Sigmoid colon (tissue), 7 donors: ENCODE measurements around the gene CEP68. TPM values are rescaled to one million over a fixed set of nuclear protein-coding genes. Genes with fewer than 3 reads are reported as not detected.

Experiments
- DNase-seq: peaks from one replicate; pipeline ENCODE4 v3.0.0-alpha.2; 2019
- H3K27ac ChIP-seq, 4 donors: fragments of 200-600 bp; sonication (generic); one replicate each; pipeline ENCODE4 v1.5.1; 2016 to 2019; ENCODE audit warnings: mild to moderate bottlenecking in 1 of 4
- H3K27me3 ChIP-seq, 3 donors: fragments of 200-600 bp; sonication (generic); one replicate each; pipeline ENCODE4 v1.5.1; 2019; ENCODE audit warnings: mild to moderate bottlenecking in 1 of 3
- H3K36me3 ChIP-seq, 4 donors: fragments of 200-600 bp; sonication (generic); one replicate each; pipeline ENCODE4 v1.5.1; 2016 to 2019
- H3K4me1 ChIP-seq, 4 donors: fragments of 200-600 bp; sonication (generic); one replicate each; pipeline ENCODE4 v1.5.1; 2017 to 2019
- H3K4me3 ChIP-seq, 4 donors: fragments of 200-600 bp; sonication (generic); one replicate each; pipeline ENCODE4 v1.5.1; 2017 to 2019; ENCODE audit warnings: mild to moderate bottlenecking in 2 of 4, moderate library complexity in 1 of 4
- H3K9me3 ChIP-seq, 4 donors: fragments of 200-600 bp in 3 of 4; sonication (generic) in 3 of 4; one replicate each; pipeline versions ENCODE4 v1.5.1 to v1.6.1; 2013 to 2019
- CTCF ChIP-seq, 4 experiments: fragments of 450-650 bp in 3 of 4; fragments of 200-600 bp in 1 of 4; IDR thresholded peaks; one replicate each; pipeline ENCODE4 v1.5.1; 2016 to 2019; ENCODE audit warnings: antibody characterized with exemption in 4 of 4, mild to moderate bottlenecking in 3 of 4, moderate library complexity in 2 of 4
- EP300 ChIP-seq, 4 donors: sonication (generic); formaldehyde crosslinking; IDR thresholded peaks; one replicate each; pipeline ENCODE4 v1.6.1; 2017; ENCODE audit warnings: antibody characterized with exemption in 4 of 4
- POLR2A ChIP-seq, 2 donors: fragments of 450-650 bp; IDR thresholded peaks; one replicate each; pipeline ENCODE4 v1.6.1; 2016; ENCODE audit warnings: antibody characterized with exemption in 2 of 2, mild to moderate bottlenecking in 2 of 2, moderate library complexity in 2 of 2
- POLR2AphosphoS5 ChIP-seq, 4 donors: sonication (generic); formaldehyde crosslinking; IDR thresholded peaks; one replicate each; pipeline ENCODE4 v1.6.1; 2017; ENCODE audit warnings: antibody characterized with exemption in 4 of 4
- WGBS, 2 donors: extraction: QIAGEN DNeasy Blood & Tissue Kit; methylation state at CpG; one replicate each; pipeline ENCODE4 v1.1.7; 2013; 5-methylcytosine and 5-hydroxymethylcytosine counted together
- intact Hi-C: fragments of 100-400 bp; cut with DNase I; formaldehyde crosslinking; loops from one replicate; pipeline ENCODE4 v1.15.1; 2023
- polyA plus RNA-seq, 3 donors: library from polyadenylated mRNA; stranded (reverse); fragments of 200-250 nt; gene quantifications; one replicate each; pipeline ENCODE4 v1.2.3, GENCODE V29; 2013
- total RNA-seq, 4 donors: library from RNA; depleted of rRNA; stranded (reverse); fragments of >200 nt; gene quantifications; one replicate each; pipeline ENCODE4 v1.1.0, GENCODE V29; 2016
- donor health status: healthy with polysubstance abuse.
- donor health status: Bipolar disorder and iron deficiency.
- donor health status: healthy.

The CEP68 gene
- total and polyA plus RNA-seq, 7 donors, result 1.6 to 32.1 (median 24.4) TPM

- H3K27me3 ChIP-seq, result no peaks in the 10 kb centered on the region
- intact Hi-C loops, result no loop called here
- no peak overlapping the region for H3K27ac ChIP-seq
- no peak for TF ChIP-seq CTCF (IDR thresholded peaks at IDR 0.05)
- no peak for TF ChIP-seq EP300 (IDR thresholded peaks at IDR 0.05)
- H3K4me3 ChIP-seq, result no peak overlapping the region
- H3K36me3 ChIP-seq, result peaks cover 0 to 23% (median 6%) of the 10 kb centered on the region in 4 donors
- H3K9me3 ChIP-seq, result no peaks in the 10 kb centered on the region
- no peaks in the 10 kb centered on the region for H3K4me1 ChIP-seq
- 51 to 68% methylated on average over 8 of the region's 8 CpGs for WGBS, 2 donors
- no peak for DNase-seq
These were observed 30.6 kb upstream of the CEP68 start for GRCh38 chr2:65025453-65026123.

GRCh38 chr2:65026154-65026553 lies 30.1 kb upstream of the CEP68 start:
- no peak for TF ChIP-seq CTCF (IDR thresholded peaks at IDR 0.05)
- no peak for TF ChIP-seq POLR2A (IDR thresholded peaks at IDR 0.05)
- no peak for TF ChIP-seq POLR2AphosphoS5 (IDR thresholded peaks at IDR 0.05)
- TF ChIP-seq EP300 (IDR thresholded peaks at IDR 0.05), result no peak
- Histone ChIP-seq H3K4me1 (no peaks in the 10 kb centered on the region), H3K9me3 (no peaks in the 10 kb centered on the region), H3K4me3 (no peak overlapping the region), H3K36me3 (peaks cover 0 to 17% (median 3%) of the 10 kb centered on the region in 4 donors), H3K27ac (no peak overlapping the region), H3K27me3 (no peaks in the 10 kb centered on the region)
- intact Hi-C loops, result no loop called here
- WGBS, 2 donors, result 45 to 72% methylated on average over 8 of the region's 8 CpGs
- no peak for DNase-seq

GRCh38 chr2:65026704-65027464 lies 29.3 kb upstream of the CEP68 start:
- Histone ChIP-seq H3K9me3 (no peaks in the 10 kb centered on the region), H3K36me3 (peaks cover 0 to 10% (median 0%) of the 10 kb centered on the region in 4 donors), H3K27me3 (no peaks in the 10 kb centered on the region), H3K4me3 (no peak overlapping the region), H3K4me1 (no peaks in the 10 kb centered on the region), H3K27ac (no peak overlapping the region)
- 84 to 95% methylated on average over 13 of the region's 13 CpGs for WGBS, 2 donors
- DNase-seq, result no peak
- intact Hi-C loops, result no loop called here
- TF ChIP-seq EP300 (IDR thresholded peaks at IDR 0.05) (no peak), POLR2A (IDR thresholded peaks at IDR 0.05) (no peak), CTCF (IDR thresholded peaks at IDR 0.05) (no peak), POLR2AphosphoS5 (IDR thresholded peaks at IDR 0.05) (no peak)

- Histone ChIP-seq H3K27me3 (no peaks in the 10 kb centered on the region), H3K4me1 (no peaks in the 10 kb centered on the region), H3K4me3 (no peak overlapping the region), H3K27ac (no peak overlapping the region), H3K9me3 (no peaks in the 10 kb centered on the region), H3K36me3 (peaks cover 0 to 8% (median 0%) of the 10 kb centered on the region in 4 donors)
- WGBS, 2 donors, result 83 to 87% methylated on average over 8 of the region's 8 CpGs
- intact Hi-C loops, result no loop called here
- no peak for DNase-seq
- TF ChIP-seq POLR2AphosphoS5 (IDR thresholded peaks at IDR 0.05) (no peak), CTCF (IDR thresholded peaks at IDR 0.05) (no peak), POLR2A (IDR thresholded peaks at IDR 0.05) (no peak), EP300 (IDR thresholded peaks at IDR 0.05) (no peak)
These were observed 28.5 kb upstream of the CEP68 start for GRCh38 chr2:65027616-65028244.
